Adrenal gland (tissue), 12 donors: ENCODE measurements around the gene NDUFAF2. TPM values are rescaled to one million over a fixed set of nuclear protein-coding genes. Genes with fewer than 3 reads are reported as not detected.

Source experiments
- DNase-seq, 7 donors: peaks; one replicate each; pipeline ENCODE4 v3.0.0-alpha.2; 2019 to 2020
- H3K27ac ChIP-seq, 5 donors: fragments of 200-600 bp; sonication (generic) in 4 of 5; 1 replicate in 3 of 5; 2 replicates in 2 of 5; pipeline versions ENCODE4 v1.5.1 to v1.8.0; 2016 to 2020; ENCODE audit warnings: mild to moderate bottlenecking in 1 of 5
- H3K27me3 ChIP-seq: fragments of 200-600 bp; 2 replicates; pipeline ENCODE4 v1.8.0; 2021
- H3K36me3 ChIP-seq, 2 donors: fragments of 200-600 bp; replicated peaks in 1 of 2; 1 replicate in 1 of 2; 2 replicates in 1 of 2; pipeline versions ENCODE4 v1.5.1 to v1.8.0; 2018 to 2022
- H3K4me1 ChIP-seq, 2 donors: fragments of 200-600 bp; replicated peaks in 1 of 2; 1 replicate in 1 of 2; 2 replicates in 1 of 2; pipeline versions ENCODE4 v1.5.1 to v1.8.0; 2018 to 2021
- H3K4me3 ChIP-seq, 4 donors: fragments of 200-600 bp; sonication (generic) in 3 of 4; one replicate each; pipeline ENCODE4 v1.5.1; 2016 to 2018
- H3K9me3 ChIP-seq, 3 donors: fragments of 200-600 bp; sonication (generic) in 1 of 3; replicated peaks in 1 of 3; 1 replicate in 2 of 3; 2 replicates in 1 of 3; pipeline versions ENCODE4 v1.5.1 to v1.8.0; 2016 to 2021
- CTCF ChIP-seq, 6 experiments: fragments of 450-650 bp in 4 of 6; fragments of 200-600 bp in 2 of 6; sonication (generic) in 1 of 6; IDR thresholded peaks; 1 replicate in 5 of 6; 2 replicates in 1 of 6; pipeline versions ENCODE4 v1.5.1 to v1.8.0; 2016 to 2021; ENCODE audit warnings: antibody characterized with exemption in 6 of 6, mild to moderate bottlenecking in 2 of 6, moderate library complexity in 1 of 6
- POLR2A ChIP-seq, 2 donors: fragments of 450-650 bp; IDR thresholded peaks; one replicate each; pipeline ENCODE4 v1.6.1; 2017; ENCODE audit warnings: antibody characterized with exemption in 2 of 2, mild to moderate bottlenecking in 2 of 2, moderate library complexity in 1 of 2
- WGBS, 4 donors: extraction: QIAGEN DNeasy Blood & Tissue Kit in 2 of 4; methylation state at CpG; one replicate each; pipeline versions ENCODE4 v1.1.5 to v1.1.7; 2013 to 2017; 5-methylcytosine and 5-hydroxymethylcytosine counted together
- intact Hi-C, 2 donors: fragments of 100-400 bp; cut with DNase I; formaldehyde crosslinking; loops; one replicate each; pipeline versions ENCODE4 v1.14.1 to v1.15.0; 2022 to 2023
- polyA plus RNA-seq, 3 donors: library from polyadenylated mRNA; stranded (reverse); fragments of 200-250 nt in 2 of 3; fragments of 350-450 nt in 1 of 3; fragmentation: Illumina TruSeq in 1 of 3; extraction: RNeasy Lipid Tissue Mini Kit (QIAGEN cat#74804) in 1 of 3; gene quantifications; one replicate each; pipeline ENCODE4 v1.2.3, GENCODE V29; 2013 to 2014
- total RNA-seq, 9 donors: library from RNA; depleted of rRNA in 4 of 9; stranded (reverse); fragments of >200 nt in 4 of 9; fragments of 120-200 nt in 1 of 9; fragmentation: NEBNext Ultra II Directional in 1 of 9; extraction: Animal tissue kit (Norgen Biotek cat#: 25700) in 1 of 9; gene quantifications; one replicate each; pipeline versions ENCODE4 v1.1.0 to v1.2.4, GENCODE V29; 2013 to 2023
- donor health status: healthy with polysubstance abuse.
- donor health status: Bipolar disorder and iron deficiency.
- donor health status: DM: yes; HTN: yes; CAD: no.
- donor health status: DM: no; HTN: no; CAD: no.
- donor health status: DM: no; HTN: no; CAD: no.
- donor health status: DM: yes; HTN: yes; CAD: no.

NDUFAF2 gene
- total and polyA plus RNA-seq, 12 donors, result 12.0 to 127 (median 31.2) TPM

DNA sequence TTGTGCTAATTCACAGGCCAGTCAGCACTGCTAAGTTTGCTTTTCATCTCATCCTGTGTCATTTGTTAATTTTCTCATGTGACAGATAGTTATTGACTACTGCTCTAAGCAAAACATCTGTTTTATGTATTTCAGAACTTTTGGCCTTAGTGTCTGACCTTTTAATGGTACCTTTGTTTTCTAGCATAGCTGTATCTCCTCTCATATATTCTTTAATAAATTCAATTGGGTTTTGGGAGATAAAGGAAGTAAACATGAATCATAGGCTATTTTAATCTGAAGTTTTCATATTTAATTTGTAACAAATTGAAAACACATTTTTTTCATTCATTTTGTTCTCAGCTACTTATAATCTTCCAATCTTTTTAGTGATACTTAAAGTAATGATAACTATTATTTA is 13.1 kb downstream of the NDUFAF2 start:
- no peak for DNase-seq
- Histone ChIP-seq H3K4me1 (no peaks in the 10 kb centered on the region), H3K9me3 (no peaks in the 10 kb centered on the region), H3K36me3 (no peaks in the 10 kb centered on the region), H3K4me3 (no peak overlapping the region), H3K27ac (no peak overlapping the region), H3K27me3 (no peaks in the 10 kb centered on the region)
- TF ChIP-seq CTCF (IDR thresholded peaks at IDR 0.05) (no peak), POLR2A (IDR thresholded peaks at IDR 0.05) (no peak)
- intact Hi-C loops, result loop anchor here in 1 of 2 donors (10.0 kb wide), 1 partner anchor 977 kb away; no protein-coding TSS in a partner anchor

DNA sequence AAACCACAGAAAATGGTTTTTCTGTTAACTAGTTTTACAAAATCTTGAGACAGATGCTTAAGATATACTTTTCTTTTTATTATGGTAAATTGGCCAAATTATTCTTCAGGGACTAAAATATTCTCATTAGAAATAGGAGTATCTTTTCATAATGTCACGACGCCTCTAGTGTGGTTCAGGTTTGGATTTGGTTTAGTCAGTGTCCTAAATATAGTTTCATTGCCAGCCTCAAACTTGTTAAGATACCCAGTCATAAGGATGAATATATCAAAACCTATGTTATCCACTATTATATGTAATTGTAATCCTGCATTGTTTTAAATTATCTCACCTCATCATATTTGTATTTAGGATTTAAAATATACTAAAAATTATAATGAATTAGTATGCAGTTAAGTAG is 13.7 kb downstream of the NDUFAF2 start:
- Histone ChIP-seq H3K4me3 (no peak overlapping the region), H3K36me3 (no peaks in the 10 kb centered on the region), H3K9me3 (no peaks in the 10 kb centered on the region), H3K27me3 (no peaks in the 10 kb centered on the region), H3K4me1 (no peaks in the 10 kb centered on the region), H3K27ac (no peak overlapping the region)
- no peak for DNase-seq
- WGBS, 4 donors, result 93 to 97% (median 96%) methylated on average over 2 of the region's 2 CpGs
- TF ChIP-seq CTCF (IDR thresholded peaks at IDR 0.05) (no peak), POLR2A (IDR thresholded peaks at IDR 0.05) (no peak)
- intact Hi-C loops, result loop anchor here in 1 of 2 donors (10.0 kb wide), 1 partner anchor 976 kb away; no protein-coding TSS in a partner anchor

DNA sequence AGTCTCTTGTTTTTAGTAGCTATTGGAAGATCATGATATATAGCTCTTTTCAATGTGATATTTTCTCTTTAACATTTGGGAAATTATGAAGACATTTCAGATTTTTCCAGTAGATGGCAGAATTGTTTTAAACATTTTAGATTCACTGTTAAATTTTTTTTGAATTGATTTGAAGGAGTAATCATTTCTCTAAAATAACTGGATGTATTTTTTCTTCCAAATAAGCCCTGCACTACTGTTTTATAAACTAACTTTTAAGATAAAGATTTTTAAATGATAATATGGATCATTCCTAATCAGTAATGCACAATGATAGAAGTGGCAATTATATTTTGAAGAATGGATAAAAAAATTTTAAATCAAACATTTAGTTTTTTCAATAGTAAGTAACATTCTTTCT is 14.2 kb downstream of the NDUFAF2 start:
- Histone ChIP-seq H3K4me3 (no peak overlapping the region), H3K9me3 (no peaks in the 10 kb centered on the region), H3K27ac (no peak overlapping the region), H3K36me3 (no peaks in the 10 kb centered on the region), H3K27me3 (no peaks in the 10 kb centered on the region), H3K4me1 (no peaks in the 10 kb centered on the region)
- intact Hi-C loops, result loop anchor here in 1 of 2 donors (10.0 kb wide), 1 partner anchor 976 kb away; no protein-coding TSS in a partner anchor
- TF ChIP-seq POLR2A (IDR thresholded peaks at IDR 0.05) (no peak), CTCF (IDR thresholded peaks at IDR 0.05) (peak in 5 of 6 experiments; percentile 12 to 63 (median 49))
- DNase-seq, result no peak

- intact Hi-C loops, result loop anchor here in 1 of 2 donors (10.0 kb wide), 1 partner anchor 684 kb away; no protein-coding TSS in a partner anchor
- Histone ChIP-seq H3K36me3 (no peaks in the 10 kb centered on the region), H3K4me1 (no peaks in the 10 kb centered on the region), H3K27me3 (no peaks in the 10 kb centered on the region), H3K9me3 (no peaks in the 10 kb centered on the region), H3K27ac (no peak overlapping the region), H3K4me3 (no peak overlapping the region)
- DNase-seq, result no peak
- 19 to 48% (median 24%) methylated on average over 2 of the region's 2 CpGs for WGBS, 4 donors
- TF ChIP-seq POLR2A (IDR thresholded peaks at IDR 0.05) (no peak), CTCF (IDR thresholded peaks at IDR 0.05) (peak in 5 of 6 experiments; percentile 28 to 55 (median 38))
These were observed 15.6 kb downstream of the NDUFAF2 start for GRCh38 chr5:60960591-60960990.
